ENCODE results near the gene SAA4. TPM values are rescaled to one million over a fixed set of nuclear protein-coding genes. Genes with fewer than 3 reads are reported as not detected.
A peak's percentile ranks its signal among the peaks of the same experiment; 100 is the strongest.

SAA4 gene
- total RNA-seq, 1 experiment from 2014 or later, result not detected

DNA sequence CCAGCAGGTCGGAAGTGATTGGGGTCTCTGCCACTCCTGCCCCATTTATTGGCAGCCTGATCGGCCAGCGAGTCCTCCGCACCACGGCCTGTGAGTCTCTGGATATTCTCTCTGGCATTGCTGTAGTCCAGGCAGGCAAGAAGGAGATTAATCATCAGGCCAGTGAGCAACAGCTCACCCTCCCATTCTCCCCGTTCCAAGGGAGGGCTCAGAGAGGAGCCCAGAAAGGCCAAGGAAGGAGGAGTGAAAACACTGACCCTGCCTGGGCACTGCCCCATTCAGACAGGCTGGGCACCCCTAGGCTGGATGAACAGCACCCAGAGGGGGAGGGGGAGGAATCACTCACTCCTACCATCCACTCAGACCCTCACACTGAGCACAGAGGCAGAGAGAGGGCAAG, 8.8 kb upstream of the SAA4 start (continued):
- TF ChIP-seq, protein P1, sequence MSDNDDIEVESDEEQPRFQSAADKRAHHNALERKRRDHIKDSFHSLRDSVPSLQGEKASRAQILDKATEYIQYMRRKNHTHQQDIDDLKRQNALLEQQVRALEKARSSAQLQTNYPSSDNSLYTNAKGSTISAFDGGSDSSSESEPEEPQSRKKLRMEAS (IDR thresholded peaks at IDR 0.05), result no peak
- no peak for TF ChIP-seq TCF7L2 (IDR thresholded peaks at IDR 0.05; ENCODE audit: borderline replicate concordance, extremely low read depth, insufficient read depth, insufficient read length)
- no peak for TF ChIP-seq POLR2A (IDR thresholded peaks at IDR 0.05; ENCODE audit: borderline replicate concordance, extremely low read depth, insufficient read depth, insufficient read length)
- no peak for TF ChIP-seq FOSL1 (IDR thresholded peaks at IDR 0.05; ENCODE audit: low read depth)

DNA sequence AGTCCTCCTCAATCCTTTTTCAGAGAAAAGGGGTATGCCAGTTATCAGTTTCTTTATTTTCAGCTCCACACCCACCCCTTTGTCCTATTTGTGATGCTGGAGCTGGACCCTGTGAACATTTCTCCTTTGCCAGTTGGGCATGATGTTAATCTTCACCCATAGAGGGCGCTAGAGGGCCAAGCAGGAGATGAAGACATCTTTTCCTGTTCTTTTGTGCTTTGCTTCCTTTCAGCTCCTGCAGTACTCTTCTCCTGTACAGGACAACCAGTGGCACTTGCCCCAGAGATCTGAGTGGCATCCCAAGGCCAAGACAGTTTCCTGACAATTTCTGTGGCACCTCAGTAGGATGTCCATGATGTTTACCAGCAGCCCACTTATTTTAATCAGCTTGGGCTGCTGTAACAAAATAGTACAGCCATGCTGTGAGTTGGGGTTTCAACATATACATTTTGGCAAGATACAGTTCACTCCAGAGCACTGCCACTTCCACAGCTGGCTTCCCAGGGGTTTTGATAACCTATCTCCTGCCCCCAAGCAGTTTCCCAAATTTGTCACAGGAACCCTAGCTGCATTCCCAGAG, 7.3 kb upstream of the SAA4 start:
- DNase-seq (ENCODE audit: low read depth, low spot score) (peak; percentile 63), ATAC-seq (peak; percentile 87)
- H3K4me3 ChIP-seq (replicated peaks in 1 of 2; ENCODE audit: low read depth in 1 of 2, low read length in 2 of 2), result no peak overlapping the region
- no peak overlapping the region for H3K9ac ChIP-seq (ENCODE audit: low read length)
- H2AFZ ChIP-seq (ENCODE audit: low read depth, low read length, poor library complexity, severe bottlenecking), result peak overlapping the region; percentile 70
- ChIA-PET CTCF (interaction anchor here (0.6 to 2.1 kb wide), 36 partner anchors 9 to 818 kb away, joined by 3 to 22 read pairs (median 4); partner anchors contain the start of gene TSG101), POLR2A (interaction anchor here (0.5 kb wide), 1 partner anchor 976 kb away, joined by 3 read pairs; no protein-coding TSS in a partner anchor), RAD21 (ENCODE audit: low non-redundant PET in 1 of 2, low total read pairs in 2 of 2, uncharacterized antibody in 2 of 2, unreplicated experiment in 2 of 2) (no interaction called here)
- H3K9me2 ChIP-seq (ENCODE audit: insufficient read depth), result no peaks in the 10 kb centered on the region
- H4K20me1 ChIP-seq (ENCODE audit: insufficient read depth), result no peaks in the 10 kb centered on the region
- no TSS peak for BruUV-seq (replicated peaks)
- no peaks in the 10 kb centered on the region for H3K36me3 ChIP-seq (ENCODE audit: control insufficient read depth in 1 of 2, insufficient read depth in 2 of 2, low read length in 2 of 2)
- no peaks in the 10 kb centered on the region; a peak in 1 of 4 replicates for H3K4me1 ChIP-seq (ENCODE audit: control insufficient read depth in 1 of 2, insufficient read depth in 2 of 2, low read length in 2 of 2)
- no peak overlapping the region for H3K27ac ChIP-seq (ENCODE audit: low read depth, low read length)
- no peaks in the 10 kb centered on the region for H3K27me3 ChIP-seq (ENCODE audit: insufficient read depth, low read length)
- no peaks in the 10 kb centered on the region for H3K9me3 ChIP-seq (ENCODE audit: control insufficient read depth in 1 of 2, insufficient read depth in 1 of 2, low read depth in 1 of 2, low read length in 2 of 2)
- no peaks in the 10 kb centered on the region for H3K79me2 ChIP-seq (ENCODE audit: insufficient read depth, low read length)
- H3K4me2 ChIP-seq (ENCODE audit: low read length), result no peak overlapping the region
- intact Hi-C loops (cut with micrococcal nuclease), result loop anchor here (2.0 kb wide), 2 partner anchors 279 to 493 kb away; no protein-coding TSS in a partner anchor
- TF ChIP-seq CTCF (IDR thresholded peaks at IDR 0.05 in 2 of 3, conservative IDR thresholded peaks at IDR 0.05 in 1 of 3; ENCODE audit: borderline replicate concordance in 1 of 3, insufficient read depth in 1 of 3, low read depth in 2 of 3, low read length in 2 of 3), result peak; percentile 65 to 94 (median 80); a peak in 5 of 6 replicates
- TF ChIP-seq POLR2AphosphoS5 (IDR thresholded peaks at IDR 0.05; ENCODE audit: low read depth, low read length), result no peak
- peak; percentile 85 for TF ChIP-seq RAD21 (IDR thresholded peaks at IDR 0.05; ENCODE audit: low read depth)
- TF ChIP-seq EGR1 (IDR thresholded peaks at IDR 0.05; ENCODE audit: low read depth), result no peak
- TF ChIP-seq CBX3 (IDR thresholded peaks at IDR 0.05; ENCODE audit: low read depth), result 0 out of 2 replicates have a peak, but pooled peaks have one; percentile 25

All from HCT116 (cell line).